GM23248 (cell line): ENCODE results near the gene MPZ.

Experiments used
- EZH2 ChIP-seq: fragments of 200-600 bp; sonication (generic); IDR thresholded peaks from 2 replicates; pipeline ENCODE4 v1.6.1; 2018; ENCODE audit warnings: antibody characterized with exemption, mild to moderate bottlenecking; ENCODE audit not compliant: insufficient read depth, poor library complexity, severe bottlenecking
- EZH2phosphoT487 ChIP-seq: fragments of 200-600 bp; sonication (generic); IDR thresholded peaks from 2 replicates; pipeline ENCODE4 v1.6.1; 2018; ENCODE audit warnings: antibody characterized with exemption, moderate library complexity, mild to moderate bottlenecking, low read depth; ENCODE audit not compliant: insufficient read depth

GRCh38 chr1:161285521-161285920 is 24.2 kb downstream of the MPZ start:
- TF ChIP-seq EZH2 (no peak), EZH2phosphoT487 (no peak)
